Panc1 (cell line): ENCODE results near the gene SSBP3.

Experiments
- CTCF ChIP-seq: fragments of 450-650 bp; IDR thresholded peaks from 2 replicates; pipeline ENCODE4 v1.5.1; 2017; ENCODE audit warnings: mild to moderate bottlenecking
- POLR2AphosphoS5 ChIP-seq: IDR thresholded peaks from 2 replicates; pipeline ENCODE4 v1.6.1; 2012; ENCODE audit warnings: mild to moderate bottlenecking, low read depth, low read length, moderate library complexity
- REST ChIP-seq, 2 experiments: IDR thresholded peaks; 2 replicates each; pipeline ENCODE4 v1.6.1; 2011 to 2012; ENCODE audit warnings: low read depth in 2 of 2, control low read depth in 1 of 2, low read length in 1 of 2, mild to moderate bottlenecking in 1 of 2, moderate library complexity in 1 of 2; ENCODE audit not compliant: insufficient read depth in 1 of 2
- SIN3A ChIP-seq: IDR thresholded peaks from 2 replicates; pipeline ENCODE4 v1.6.1; 2012; ENCODE audit warnings: low read depth, mild to moderate bottlenecking, low read length, moderate library complexity, borderline replicate concordance; ENCODE audit not compliant: insufficient read depth

DNA sequence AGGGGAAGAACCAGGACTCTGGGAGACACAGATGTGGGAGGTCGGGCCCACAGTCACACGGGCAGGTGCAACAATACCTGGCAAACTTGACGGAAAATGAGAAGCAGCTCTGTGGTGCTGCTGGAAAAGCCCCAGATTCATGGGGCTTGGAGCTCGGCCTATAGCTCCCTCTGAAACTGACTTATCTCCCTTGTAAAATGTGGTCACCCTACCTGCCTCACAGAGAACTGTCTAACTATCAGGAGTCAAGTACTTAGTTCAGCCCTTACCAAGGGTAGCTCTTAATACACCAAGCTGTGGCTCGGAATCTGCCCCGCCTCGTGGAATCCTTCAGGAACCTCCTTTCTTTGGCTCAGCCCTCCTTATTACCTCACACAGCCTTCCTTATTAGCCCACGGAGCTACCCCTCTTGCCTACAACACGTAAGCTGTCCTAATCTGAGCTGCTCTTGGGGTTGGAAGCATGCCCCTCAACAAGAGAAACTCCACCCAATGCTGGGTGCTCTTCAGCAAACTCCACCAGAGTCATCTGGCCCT is 137.4 kb downstream of the SSBP3 start:
- TF ChIP-seq CTCF (no peak), POLR2AphosphoS5 (no peak), REST (IDR thresholded peaks at IDR 0.05; ENCODE audit: insufficient read depth in 1 of 2, low read depth in 2 of 2, low read length in 1 of 2) (no peak), SIN3A (no peak)
